Right cardiac atrium (tissue), 5 donors: ENCODE results near the gene MYO1C. TPM values are rescaled to one million over a fixed set of nuclear protein-coding genes. Genes with fewer than 3 reads are reported as not detected.
"Not testable (repeated sequence)": the region's sequence is repeated elsewhere in the genome, so short reads cannot be mapped to it uniquely, and the experiment has no call there.

Experiments
- ATAC-seq, 2 donors: fragments of 200-7000 bp; cut with Tn5 transposase; one replicate each; pipeline versions ENCODE4 v1.8.0 to v1.9.1; 2020; ENCODE audit warnings: moderate library complexity in 2 of 2, mild to moderate bottlenecking in 1 of 2
- DNase-seq, 3 donors: peaks; one replicate each; pipeline ENCODE4 v3.0.0-alpha.2; 2020
- H3K27ac ChIP-seq: one replicate; pipeline ENCODE4 v1.5.1; 2013; ENCODE audit warnings: mild to moderate bottlenecking, low read length, control low read depth, moderate library complexity
- H3K27me3 ChIP-seq: one replicate; pipeline ENCODE4 v1.6.1; 2013; ENCODE audit not compliant: control insufficient read depth, insufficient read depth
- H3K4me1 ChIP-seq: one replicate; pipeline ENCODE4 v1.6.1; 2013; ENCODE audit warnings: low read length; ENCODE audit not compliant: control insufficient read depth, insufficient read depth
- H3K4me3 ChIP-seq: one replicate; pipeline ENCODE4 v1.5.1; 2013; ENCODE audit warnings: low read length, control low read depth
- H3K9me3 ChIP-seq: one replicate; pipeline ENCODE4 v1.6.1; 2013; ENCODE audit warnings: low read length; ENCODE audit not compliant: control insufficient read depth
- WGBS: extraction: QIAGEN DNeasy Blood & Tissue Kit; methylation state at CpG from one replicate; pipeline ENCODE4 v1.1.7; 2013; 5-methylcytosine and 5-hydroxymethylcytosine counted together
- intact Hi-C, 4 donors: fragments of 100-400 bp; cut with DNase I; formaldehyde crosslinking; loops; one replicate each; pipeline versions ENCODE4 v1.11.0 to v1.14.0; 2022 to 2023
- long read RNA-seq, 4 donors: library from polyadenylated mRNA; unstranded; transcript quantifications; one replicate each; pipeline ENCODE4 v2.0.0, GENCODE V29; 2020 to 2021
- polyA plus RNA-seq: library from polyadenylated mRNA; stranded (reverse); fragments of 200-250 nt; gene quantifications from one replicate; pipeline ENCODE4 v1.2.3, GENCODE V29; 2013
- total RNA-seq, 4 donors: library from RNA; stranded (reverse); fragmentation: NEBNext Ultra II Directional; extraction: Animal tissue kit (Norgen Biotek cat#: 25700); gene quantifications; one replicate each; pipeline ENCODE4 v1.2.1, GENCODE V29; 2021
- donor health status: healthy with polysubstance abuse.
- donor health status: DM: no; HTN: yes; CAD: no.
- donor health status: DM: no; HTN: no; CAD: no.
- donor health status: DM: no; HTN: yes; CAD: no; lungs with severe emphysema.
- donor health status: DM: yes; HTN: yes; CAD: no.

MYO1C gene
- total RNA-seq (100 to 1,000 TPM; 149 to 185 (median 180) TPM), polyA plus RNA-seq (78.9 TPM)
- long read RNA-seq, donor 1, full-length matches to known transcripts = 166 of 337 reads
- long read RNA-seq, donor 1, partial matches to known transcripts = 141 of 337 reads
- long read RNA-seq, donor 1, other reads (novel, unspliced or antisense) = 30 of 337 reads
- long read RNA-seq, donor 2, full-length matches to known transcripts = 100 of 183 reads
- long read RNA-seq, donor 2, partial matches to known transcripts = 50 of 183 reads
- long read RNA-seq, donor 2, other reads (novel, unspliced or antisense) = 33 of 183 reads
- long read RNA-seq, donor 3, full-length matches to known transcripts = 419 of 668 reads
- long read RNA-seq, donor 3, partial matches to known transcripts = 195 of 668 reads
- long read RNA-seq, donor 3, other reads (novel, unspliced or antisense) = 54 of 668 reads
- long read RNA-seq, donor 4, full-length matches to known transcripts = 92 of 164 reads
- long read RNA-seq, donor 4, partial matches to known transcripts = 61 of 164 reads
- long read RNA-seq, donor 4, other reads (novel, unspliced or antisense) = 11 of 164 reads

GRCh38 chr17:1492249-1493206 lies at the start of gene MYO1C:
Gene MYO1C (minus strand): TSS chr17:1492686. CDS start chr17:1492487, 199 bp downstream.
- ATAC-seq = peak in 1 of 2 donors; percentile 38

GRCh38 chr17:1541367-1541904 lies 49.0 kb upstream of the MYO1C start:
- no peaks in the 10 kb centered on the region for H3K9me3 ChIP-seq
- no peak overlapping the region for H3K27ac ChIP-seq
- no peak overlapping the region for H3K4me3 ChIP-seq
- ATAC-seq (no peak), DNase-seq (no peak)
- intact Hi-C loops = no loop called here
- H3K4me1 ChIP-seq = no peaks in the 10 kb centered on the region
- 93% methylated on average over 4 of the region's 4 CpGs for WGBS
- no peaks in the 10 kb centered on the region for H3K27me3 ChIP-seq

More at GRCh38 chr17:1492249-1493206, at the start of gene MYO1C:
- 51% methylated on average over 35 of the region's 35 CpGs for WGBS
- peak; percentile 53 to 82 (median 78) for DNase-seq
- H3K27ac ChIP-seq = peak within 1 kb of the TSS; percentile 93
- H3K9me3 ChIP-seq = no peaks in the 10 kb centered on the region
- H3K4me3 ChIP-seq = peak within 1 kb of the TSS; percentile 86
- peaks cover 36% of the 10 kb centered on the region for H3K4me1 ChIP-seq
- no peaks in the 10 kb centered on the region for H3K27me3 ChIP-seq
- intact Hi-C loops = no loop called here

GRCh38 chr17:1539811-1540210 lies 47.3 kb upstream of the MYO1C start:
- Histone ChIP-seq H3K4me1 (no peaks in the 10 kb centered on the region), H3K27me3 (no peaks in the 10 kb centered on the region), H3K27ac (no peak overlapping the region), H3K9me3 (no peaks in the 10 kb centered on the region), H3K4me3 (no peak overlapping the region)
- ATAC-seq = no peak
- 90% methylated on average over 15 of the region's 15 CpGs for WGBS
- no peak for DNase-seq
- intact Hi-C loops = no loop called here

- Histone ChIP-seq H3K4me3 (no peak overlapping the region), H3K4me1 (no peaks in the 10 kb centered on the region), H3K9me3 (no peaks in the 10 kb centered on the region), H3K27ac (no peak overlapping the region), H3K27me3 (no peaks in the 10 kb centered on the region)
- WGBS = 93% methylated on average over 4 of the region's 4 CpGs
- no peak for ATAC-seq
- no peak for DNase-seq
- intact Hi-C loops = no loop called here
Measured at GRCh38 chr17:1535737-1536136, 43.3 kb upstream of the MYO1C start.

GRCh38 chr17:1533661-1534325 lies 41.3 kb upstream of the MYO1C start:
- DNase-seq = no peak
- H3K4me1 ChIP-seq = no peaks in the 10 kb centered on the region
- ATAC-seq = peak; percentile 57 to 70
- 76% methylated on average over 24 of the region's 24 CpGs for WGBS
- no peak overlapping the region for H3K4me3 ChIP-seq
- H3K27ac ChIP-seq = peak overlapping the region; percentile 55
- intact Hi-C loops = no loop called here
- no peaks in the 10 kb centered on the region for H3K9me3 ChIP-seq
- H3K27me3 ChIP-seq = no peaks in the 10 kb centered on the region

- no peaks in the 10 kb centered on the region for H3K27me3 ChIP-seq
- intact Hi-C loops = no loop called here
- H3K4me3 ChIP-seq = no peak overlapping the region
- DNase-seq = no peak
- H3K9me3 ChIP-seq = no peaks in the 10 kb centered on the region
- H3K4me1 ChIP-seq = no peaks in the 10 kb centered on the region
- peak; percentile 42 to 56 for ATAC-seq
- WGBS = 78% methylated on average over 10 of the region's 10 CpGs
- H3K27ac ChIP-seq = peak overlapping the region; percentile 55
Measured at GRCh38 chr17:1532836-1533602, 40.5 kb upstream of the MYO1C start.

DNA sequence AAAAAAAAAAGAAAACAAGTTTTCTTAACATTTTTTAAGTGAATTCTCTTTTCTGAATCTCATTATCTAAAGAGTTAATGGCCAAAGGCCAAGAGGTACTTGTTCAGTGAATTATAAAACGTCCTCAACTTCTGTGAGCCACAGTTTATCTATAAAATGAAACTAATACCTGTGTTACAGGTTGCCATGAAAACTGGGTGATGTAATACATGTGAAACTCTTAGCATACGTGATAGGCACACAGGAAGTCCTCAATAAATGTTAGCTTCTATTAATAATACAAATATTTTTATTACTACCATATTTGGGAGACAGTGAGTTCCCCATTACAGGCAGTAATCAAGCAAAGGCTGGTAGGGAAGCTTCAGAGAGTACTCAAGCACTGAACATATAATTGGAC lies 37.4 kb upstream of the MYO1C start:
- intact Hi-C loops = no loop called here
- 42% methylated on average over 2 of the region's 2 CpGs for WGBS

DNA sequence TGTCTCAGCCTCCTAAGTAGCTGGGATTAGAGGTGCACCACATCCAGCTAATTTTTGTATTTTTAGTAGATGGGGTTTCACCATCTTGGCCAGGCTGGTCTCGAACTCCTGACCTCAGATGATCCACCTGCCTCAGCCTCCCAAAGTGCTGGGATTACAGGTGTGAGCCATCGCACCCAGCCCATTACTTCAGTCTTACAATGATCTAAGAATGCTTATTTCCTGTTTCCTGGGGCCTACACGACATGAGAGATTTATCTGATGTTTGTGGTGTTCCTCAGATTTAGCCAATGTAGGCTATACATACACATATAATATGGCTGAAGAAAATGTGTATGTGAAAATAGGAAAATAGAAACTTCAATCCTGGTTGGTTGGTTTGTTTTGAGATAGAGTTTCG lies 34.4 kb upstream of the MYO1C start:
- H3K27ac ChIP-seq, H3K9me3 ChIP-seq, intact Hi-C loops, ATAC-seq, H3K27me3 ChIP-seq, H3K4me1 ChIP-seq, H3K4me3 ChIP-seq, DNase-seq: not testable (repeated sequence)
- WGBS = 75% methylated on average over 4 of the region's 4 CpGs

More for the DNA sequence above, 37.4 kb upstream of the MYO1C start:
- Histone ChIP-seq H3K4me1 (no peaks in the 10 kb centered on the region), H3K27ac (no peak overlapping the region), H3K27me3 (no peaks in the 10 kb centered on the region), H3K4me3 (no peak overlapping the region), H3K9me3 (no peaks in the 10 kb centered on the region)
- ATAC-seq (no peak), DNase-seq (no peak)

- no peaks in the 10 kb centered on the region for H3K9me3 ChIP-seq
- DNase-seq (no peak), ATAC-seq (no peak)
- intact Hi-C loops = no loop called here
- H3K27ac ChIP-seq = no peak overlapping the region
- H3K27me3 ChIP-seq = no peaks in the 10 kb centered on the region
- H3K4me1 ChIP-seq = no peaks in the 10 kb centered on the region
- no peak overlapping the region for H3K4me3 ChIP-seq
- 92% methylated on average over 5 of the region's 5 CpGs for WGBS
Measured at GRCh38 chr17:1522626-1523025, 30.1 kb upstream of the MYO1C start.
